ENCODE measurements around the gene PDGFB. TPM values are rescaled to one million over a fixed set of nuclear protein-coding genes. Genes with fewer than 3 reads are reported as not detected.

PDGFB gene
- total and polyA plus RNA-seq, 2 donors (not counting 1 experiment from before 2014, with no cell fraction given), result 0.04 TPM; not detected in 1

DNA sequence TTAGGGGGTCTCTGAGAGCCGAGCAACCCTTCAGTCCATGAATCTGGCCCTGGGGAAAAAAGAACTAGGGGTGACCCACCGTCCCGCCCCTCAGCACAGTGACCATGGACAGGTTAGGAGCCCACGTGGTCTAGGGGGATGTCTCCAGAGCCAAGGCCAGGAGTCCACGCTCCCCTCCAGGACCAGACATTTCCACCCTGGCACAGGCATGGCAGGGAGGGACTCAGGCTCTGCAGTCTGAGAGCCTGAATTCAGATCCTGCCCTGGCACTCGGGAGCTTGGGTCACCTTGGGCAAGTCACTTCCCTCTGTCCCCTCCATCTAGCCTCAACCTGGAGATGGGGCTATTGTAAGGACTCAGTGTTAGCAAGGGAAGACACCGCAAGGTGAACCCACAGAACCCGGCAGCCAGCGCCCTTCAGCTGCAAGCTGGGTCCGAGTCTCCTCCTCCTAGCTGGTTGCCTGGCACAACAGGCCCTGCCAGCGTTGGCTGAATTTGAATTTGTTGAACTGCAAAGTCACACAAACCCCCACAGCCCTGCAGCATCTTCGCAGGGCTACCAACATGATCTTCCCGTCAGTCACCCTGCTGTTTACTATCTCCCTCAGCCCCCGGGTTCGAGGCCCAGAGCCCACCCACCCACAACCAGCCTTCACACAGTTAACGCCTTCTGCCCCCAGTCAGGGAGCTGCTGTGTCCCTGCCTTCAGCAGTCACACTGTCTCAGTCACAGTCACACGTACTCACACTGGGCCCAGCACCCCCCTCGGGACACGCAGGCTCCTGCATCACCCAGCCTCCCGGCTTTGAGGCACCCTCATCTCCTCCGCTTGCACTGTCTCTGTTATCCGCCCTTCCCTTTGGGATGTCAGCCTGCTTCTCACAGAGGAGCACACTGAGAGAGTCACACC is 603 bp upstream of the PDGFB start:
- peaks cover 0 to 84% (median 42%) of the 10 kb centered on the region in 4 experiments for H3K27me3 ChIP-seq (replicated peaks in 1 of 4; ENCODE audit: control extremely low read depth in 1 of 4, control insufficient read depth in 3 of 4, insufficient read depth in 4 of 4, low read length in 3 of 4)

More for the DNA sequence above, 603 bp upstream of the PDGFB start:
- Histone ChIP-seq H3K4me3 (ENCODE audit: control extremely low read depth in 1 of 5, extremely low read depth in 1 of 5, insufficient read depth in 1 of 5, low read depth in 2 of 5, low read length in 4 of 5) (no peak overlapping the region), H2AFZ (ENCODE audit: insufficient read depth, low read depth, low read length, poor library complexity, severe bottlenecking) (no peak overlapping the region), H3K9me3 (ENCODE audit: control extremely low read depth in 1 of 3, control insufficient read depth in 2 of 3, insufficient read depth in 1 of 3, low read length in 2 of 3) (peaks cover 0 to 25% (median 0%) of the 10 kb centered on the region in 3 donors), H4K20me1 (ENCODE audit: control insufficient read depth, insufficient read depth, low read length, poor library complexity, severe bottlenecking) (no peaks in the 10 kb centered on the region), H3K4me2 (replicated peaks; ENCODE audit: low read depth, low read length, poor library complexity, severe bottlenecking) (peak overlapping the region; percentile 77), H3K79me2 (ENCODE audit: control insufficient read depth, insufficient read depth, low read length) (no peaks in the 10 kb centered on the region), H3K27ac (ENCODE audit: low read length in 2 of 2) (no peak overlapping the region), H3K9ac (ENCODE audit: low read length) (no peak overlapping the region), H3K36me3 (replicated peaks in 1 of 2; ENCODE audit: control extremely low read depth in 1 of 2, control insufficient read depth in 1 of 2, extremely low read depth in 1 of 2, insufficient read depth in 2 of 2, low read length in 1 of 2) (no peaks in the 10 kb centered on the region), H3K4me1 (ENCODE audit: control insufficient read depth in 2 of 2, insufficient read depth in 2 of 2, low read length in 2 of 2) (peaks cover 35 to 43% of the 10 kb centered on the region in 2 donors)
- H3K4me1 Mint-ChIP-seq, result peaks cover 30% of the 10 kb centered on the region
- ATAC-seq (ENCODE audit: low read depth), result no peak
- DNase-seq, result no peak
- CTCF ChIA-PET, result interaction anchor here (0.6 kb wide), 1 partner anchor 502 kb away, joined by 4 read pairs; no protein-coding TSS in a partner anchor
- intact Hi-C loops (cut with micrococcal nuclease), result no loop called here
- H3K27me3 Mint-ChIP-seq, result peaks cover 70% of the 10 kb centered on the region
- H3K27ac Mint-ChIP-seq, result no peak overlapping the region
- no peak for TF ChIP-seq EZH2 (IDR thresholded peaks at IDR 0.05; ENCODE audit: borderline replicate concordance, insufficient read depth, low read depth, low read length, poor library complexity, severe bottlenecking)
- TF ChIP-seq, protein P1, sequence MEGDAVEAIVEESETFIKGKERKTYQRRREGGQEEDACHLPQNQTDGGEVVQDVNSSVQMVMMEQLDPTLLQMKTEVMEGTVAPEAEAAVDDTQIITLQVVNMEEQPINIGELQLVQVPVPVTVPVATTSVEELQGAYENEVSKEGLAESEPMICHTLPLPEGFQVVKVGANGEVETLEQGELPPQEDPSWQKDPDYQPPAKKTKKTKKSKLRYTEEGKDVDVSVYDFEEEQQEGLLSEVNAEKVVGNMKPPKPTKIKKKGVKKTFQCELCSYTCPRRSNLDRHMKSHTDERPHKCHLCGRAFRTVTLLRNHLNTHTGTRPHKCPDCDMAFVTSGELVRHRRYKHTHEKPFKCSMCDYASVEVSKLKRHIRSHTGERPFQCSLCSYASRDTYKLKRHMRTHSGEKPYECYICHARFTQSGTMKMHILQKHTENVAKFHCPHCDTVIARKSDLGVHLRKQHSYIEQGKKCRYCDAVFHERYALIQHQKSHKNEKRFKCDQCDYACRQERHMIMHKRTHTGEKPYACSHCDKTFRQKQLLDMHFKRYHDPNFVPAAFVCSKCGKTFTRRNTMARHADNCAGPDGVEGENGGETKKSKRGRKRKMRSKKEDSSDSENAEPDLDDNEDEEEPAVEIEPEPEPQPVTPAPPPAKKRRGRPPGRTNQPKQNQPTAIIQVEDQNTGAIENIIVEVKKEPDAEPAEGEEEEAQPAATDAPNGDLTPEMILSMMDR (IDR thresholded peaks at IDR 0.05), result no peak
- 48% methylated on average over 21 of the region's 22 CpGs for WGBS (ENCODE audit: insufficient coverage)
- H3K4me3 Mint-ChIP-seq, result peak overlapping the region; percentile 62
- POLR2A ChIA-PET, result interaction anchor here (0.6 kb wide), 1 partner anchor 1646 kb away, joined by 4 read pairs; no protein-coding TSS in a partner anchor
- H3K9me3 Mint-ChIP-seq (ENCODE audit: insufficient read depth), result no peaks in the 10 kb centered on the region

All from B cell (primary cell).